SK-N-MC (cell line): ENCODE measurements around the gene AGAP3.

Experiments used
- EZH2 ChIP-seq: fragments of 200-600 bp; sonication (generic); IDR thresholded peaks from one replicate; pipeline ENCODE4 v1.6.1; 2017; ENCODE audit warnings: antibody characterized with exemption
- POLR2AphosphoS5 ChIP-seq: IDR thresholded peaks from 2 replicates; pipeline ENCODE4 v1.6.1; 2012; ENCODE audit warnings: mild to moderate bottlenecking, low read depth, low read length, borderline replicate concordance

DNA sequence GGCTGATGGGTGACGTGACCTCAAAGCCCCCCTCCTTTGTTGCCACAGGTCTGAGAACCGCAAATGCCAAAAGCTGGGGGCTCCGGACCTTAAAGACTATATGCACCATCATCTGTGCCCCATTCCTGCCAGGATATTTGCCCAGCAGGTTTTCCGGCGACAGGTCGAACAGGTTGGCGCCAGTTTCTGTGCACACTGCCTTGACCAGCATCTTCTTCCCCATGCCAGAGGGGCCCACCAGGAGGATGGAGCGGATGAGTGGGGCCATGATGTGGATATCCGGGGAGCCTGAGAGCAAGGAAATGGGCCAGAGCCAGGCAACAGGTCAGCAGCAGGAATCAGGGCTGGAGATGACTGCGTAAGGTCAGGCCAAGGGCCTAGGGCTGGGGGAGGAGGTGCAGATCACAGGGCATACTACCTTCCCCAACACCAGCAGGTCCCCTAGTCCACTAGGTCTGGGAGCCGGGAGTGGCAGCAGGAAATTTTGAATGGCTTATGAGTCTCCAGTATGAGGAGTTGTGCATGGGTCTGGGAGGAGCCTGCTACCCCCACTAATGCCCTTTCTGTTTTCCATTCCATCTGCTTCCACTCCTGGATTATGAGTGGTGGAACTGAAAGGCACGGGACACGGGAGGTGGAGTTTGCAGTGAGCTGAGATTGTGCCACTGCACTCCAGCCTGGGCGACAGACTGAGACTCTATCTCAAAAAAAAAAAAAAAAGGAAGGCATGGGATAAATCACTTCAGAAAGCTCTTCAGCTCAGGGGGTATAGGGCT, 107.1 kb downstream of the AGAP3 start:
- no peak for TF ChIP-seq EZH2
- TF ChIP-seq POLR2AphosphoS5: no peak
